ENCODE measurements around the gene TFAP2D.

TFAP2D gene

GRCh38 chr6:50721978-50722377, 8.7 kb downstream of the TFAP2D start:
- no peak for DNase-seq

GRCh38 chr6:50722829-50723554, 9.7 kb downstream of the TFAP2D start:
- no peak for DNase-seq

- no peak for DNase-seq
Observed at GRCh38 chr6:50724381-50725124, 11.2 kb downstream of the TFAP2D start.

- DNase-seq, result no peak
Observed at GRCh38 chr6:50734488-50734887, 21.2 kb downstream of the TFAP2D start.

- DNase-seq, result no peak
Observed at GRCh38 chr6:50742161-50742560, 28.8 kb downstream of the TFAP2D start.

- DNase-seq, result no peak
Observed at GRCh38 chr6:50744976-50745375, 31.6 kb downstream of the TFAP2D start.

GRCh38 chr6:50762798-50763197, 49.5 kb downstream of the TFAP2D start:
- no peak for DNase-seq

GRCh38 chr6:50778696-50779095, 65.4 kb downstream of the TFAP2D start:
- no peak for DNase-seq

- DNase-seq, result no peak
Observed at GRCh38 chr6:50780382-50780781, 67.1 kb downstream of the TFAP2D start.

GRCh38 chr6:50785921-50786320, 72.6 kb downstream of the TFAP2D start:
- no peak for DNase-seq

GRCh38 chr6:50791900-50792508, 78.7 kb downstream of the TFAP2D start:
- peak; percentile 26 for DNase-seq

GRCh38 chr6:50792771-50793170, 79.4 kb downstream of the TFAP2D start:
- DNase-seq, result no peak

GRCh38 chr6:50795574-50795973, 82.2 kb downstream of the TFAP2D start:
- DNase-seq, result no peak

GRCh38 chr6:50804283-50804682, 91.0 kb downstream of the TFAP2D start:
- DNase-seq, result no peak

- DNase-seq, result no peak
Observed at GRCh38 chr6:50807035-50807434, 93.7 kb downstream of the TFAP2D start.

- peak; percentile 0 for DNase-seq
Observed at GRCh38 chr6:50815436-50816114, 102.2 kb downstream of the TFAP2D start.

- peak; percentile 63 for DNase-seq
Observed at GRCh38 chr6:50816115-50816675, 102.9 kb downstream of the TFAP2D start.

- DNase-seq, result no peak
Observed at GRCh38 chr6:50816947-50817645, 103.8 kb downstream of the TFAP2D start.

GRCh38 chr6:50817646-50817950, 104.3 kb downstream of the TFAP2D start:
- DNase-seq, result no peak

- no peak for DNase-seq
Observed at GRCh38 chr6:50818020-50818419, 104.7 kb downstream of the TFAP2D start.

GRCh38 chr6:50818673-50819072, 105.3 kb downstream of the TFAP2D start, which contains the start of gene TFAP2B:
Gene TFAP2B (plus strand): TSS chr6:50818871. CDS start chr6:50818892, 21 bp downstream.
- DNase-seq, result no peak

- DNase-seq, result no peak
Observed at GRCh38 chr6:50819466-50819903, 106.2 kb downstream of the TFAP2D start.

Data from EL (cell line).